ENCODE data around the gene DGKH. TPM values are rescaled to one million over a fixed set of nuclear protein-coding genes. Genes with fewer than 3 reads are reported as not detected.

Gene DGKH
- total RNA-seq, 1 experiment from 2014 or later: 9.3 TPM

GRCh38 chr13:42164557-42165125 is 116.2 kb downstream of the DGKH start:
- Histone ChIP-seq H3K4me2 (no peak overlapping the region), H3F3A (ENCODE audit: insufficient read depth, low read depth) (no peaks in the 10 kb centered on the region), H3K9me2 (ENCODE audit: insufficient read depth) (no peaks in the 10 kb centered on the region), H3K27ac (no peak overlapping the region), H3K79me2 (ENCODE audit: low read depth) (no peaks in the 10 kb centered on the region), H3K4me3 (no peak overlapping the region), H2AFZ (no peak overlapping the region), H3K36me3 (ENCODE audit: low read depth) (no peaks in the 10 kb centered on the region), H3K4me1 (replicated peaks; ENCODE audit: insufficient read depth) (no peaks in the 10 kb centered on the region), H3K27me3 (ENCODE audit: insufficient read depth, low read depth) (no peaks in the 10 kb centered on the region), H3K9me3 (ENCODE audit: insufficient read depth, low read depth) (no peaks in the 10 kb centered on the region), H4K20me1 (ENCODE audit: insufficient read depth) (no peaks in the 10 kb centered on the region)
- ChIA-PET CTCF (no interaction called here), POLR2A (ENCODE audit: unreplicated experiment) (no interaction called here)
- no peak for DNase-seq
- no TSS peak for BruUV-seq (replicated peaks)
- intact Hi-C loops (cut with micrococcal nuclease; ENCODE audit: unreplicated experiment): no loop called here
- TF ChIP-seq EZH2 (IDR thresholded peaks at IDR 0.05; ENCODE audit: low read depth): no peak
- TF ChIP-seq, protein P1, sequence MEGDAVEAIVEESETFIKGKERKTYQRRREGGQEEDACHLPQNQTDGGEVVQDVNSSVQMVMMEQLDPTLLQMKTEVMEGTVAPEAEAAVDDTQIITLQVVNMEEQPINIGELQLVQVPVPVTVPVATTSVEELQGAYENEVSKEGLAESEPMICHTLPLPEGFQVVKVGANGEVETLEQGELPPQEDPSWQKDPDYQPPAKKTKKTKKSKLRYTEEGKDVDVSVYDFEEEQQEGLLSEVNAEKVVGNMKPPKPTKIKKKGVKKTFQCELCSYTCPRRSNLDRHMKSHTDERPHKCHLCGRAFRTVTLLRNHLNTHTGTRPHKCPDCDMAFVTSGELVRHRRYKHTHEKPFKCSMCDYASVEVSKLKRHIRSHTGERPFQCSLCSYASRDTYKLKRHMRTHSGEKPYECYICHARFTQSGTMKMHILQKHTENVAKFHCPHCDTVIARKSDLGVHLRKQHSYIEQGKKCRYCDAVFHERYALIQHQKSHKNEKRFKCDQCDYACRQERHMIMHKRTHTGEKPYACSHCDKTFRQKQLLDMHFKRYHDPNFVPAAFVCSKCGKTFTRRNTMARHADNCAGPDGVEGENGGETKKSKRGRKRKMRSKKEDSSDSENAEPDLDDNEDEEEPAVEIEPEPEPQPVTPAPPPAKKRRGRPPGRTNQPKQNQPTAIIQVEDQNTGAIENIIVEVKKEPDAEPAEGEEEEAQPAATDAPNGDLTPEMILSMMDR (conservative IDR thresholded peaks at IDR 0.05): no peak

GRCh38 chr13:42168496-42168895 is 120.0 kb downstream of the DGKH start:
- CTCF ChIA-PET: no interaction called here
- no peaks in the 10 kb centered on the region for H3K79me2 ChIP-seq (ENCODE audit: low read depth)

GRCh38 chr13:42170029-42170428 is 121.6 kb downstream of the DGKH start:
- Histone ChIP-seq H3F3A (ENCODE audit: insufficient read depth, low read depth) (no peaks in the 10 kb centered on the region), H3K4me2 (no peak overlapping the region), H4K20me1 (ENCODE audit: insufficient read depth) (no peaks in the 10 kb centered on the region), H3K36me3 (ENCODE audit: low read depth) (no peaks in the 10 kb centered on the region), H3K4me3 (no peak overlapping the region), H3K27me3 (ENCODE audit: insufficient read depth, low read depth) (no peaks in the 10 kb centered on the region), H3K27ac (no peak overlapping the region), H3K79me2 (ENCODE audit: low read depth) (no peaks in the 10 kb centered on the region), H2AFZ (no peak overlapping the region), H3K9me2 (ENCODE audit: insufficient read depth) (no peaks in the 10 kb centered on the region), H3K9me3 (ENCODE audit: insufficient read depth, low read depth) (no peaks in the 10 kb centered on the region), H3K4me1 (replicated peaks; ENCODE audit: insufficient read depth) (no peaks in the 10 kb centered on the region)
- CTCF ChIA-PET: no interaction called here
- DNase-seq: no peak
- intact Hi-C loops (cut with micrococcal nuclease; ENCODE audit: unreplicated experiment): no loop called here
- TF ChIP-seq, protein P1 (conservative IDR thresholded peaks at IDR 0.05): no peak
- TF ChIP-seq EZH2 (IDR thresholded peaks at IDR 0.05; ENCODE audit: low read depth): no peak
- BruUV-seq (replicated peaks): no TSS peak
- POLR2A ChIA-PET (ENCODE audit: unreplicated experiment): no interaction called here

More at GRCh38 chr13:42168496-42168895, 120.0 kb downstream of the DGKH start:
- no TSS peak for BruUV-seq (replicated peaks)
- Histone ChIP-seq H3K27me3 (ENCODE audit: insufficient read depth, low read depth) (no peaks in the 10 kb centered on the region), H3K4me2 (no peak overlapping the region), H3K9me3 (ENCODE audit: insufficient read depth, low read depth) (no peaks in the 10 kb centered on the region), H3K9me2 (ENCODE audit: insufficient read depth) (no peaks in the 10 kb centered on the region), H3K4me3 (no peak overlapping the region), H3K27ac (no peak overlapping the region), H4K20me1 (ENCODE audit: insufficient read depth) (no peaks in the 10 kb centered on the region), H3K36me3 (ENCODE audit: low read depth) (no peaks in the 10 kb centered on the region), H2AFZ (no peak overlapping the region), H3F3A (ENCODE audit: insufficient read depth, low read depth) (no peaks in the 10 kb centered on the region), H3K4me1 (replicated peaks; ENCODE audit: insufficient read depth) (no peaks in the 10 kb centered on the region)
- TF ChIP-seq, protein P1 (conservative IDR thresholded peaks at IDR 0.05): no peak
- TF ChIP-seq EZH2 (IDR thresholded peaks at IDR 0.05; ENCODE audit: low read depth): no peak
- no peak for DNase-seq
- POLR2A ChIA-PET (ENCODE audit: unreplicated experiment): no interaction called here
- intact Hi-C loops (cut with micrococcal nuclease; ENCODE audit: unreplicated experiment): no loop called here

Data from PC-9 (cell line).